H1 (cell line): ENCODE measurements around the gene FBXO47. TPM values are rescaled to one million over a fixed set of nuclear protein-coding genes. Genes with fewer than 3 reads are reported as not detected.

Experiments
- CTCF ChIA-PET: fragments of 300-600 bp; sonication (Branson Sonifier 250); formaldehyde crosslinking; loops from one replicate; lab custom pipeline; 2021; ENCODE audit not compliant: partially characterized antibody; lab: Charles Lee
- POLR2A ChIA-PET: fragments of 300-600 bp; sonication (Branson Sonifier 250); formaldehyde crosslinking; loops from one replicate; lab custom pipeline; 2021; ENCODE audit warnings: inconsistent platforms; ENCODE audit not compliant: partially characterized antibody; lab: Charles Lee
- DNase-seq, 2 experiments: peaks; one replicate each; pipeline versions ENCODE4 v3.0.0 to v3.0.0-alpha.2; 2010 to 2022; ENCODE audit warnings: low spot score in 2 of 2, low read depth in 1 of 2, mixed read lengths in 1 of 2
- FAIRE-seq: peaks from 2 replicates; lab custom pipeline; 2011; peaks lifted over from hg19 to GRCh38; lab: Jason Lieb, UNC
- H2AFZ ChIP-seq: 2 replicates; pipeline ENCODE4 v1.8.1; 2012; ENCODE audit warnings: low read length, inconsistent platforms
- H2AK5ac ChIP-seq: 2 replicates; pipeline ENCODE4 v1.6.1; 2013; ENCODE audit warnings: low read depth, low read length
- H2BK120ac ChIP-seq: replicated peaks from 2 replicates; pipeline ENCODE3; 2013; ENCODE audit warnings: low read depth, low read length, inconsistent platforms
- H2BK12ac ChIP-seq: 2 replicates; pipeline ENCODE4 v1.6.1; 2013; ENCODE audit warnings: low read depth, low read length
- H2BK15ac ChIP-seq: 2 replicates; pipeline ENCODE4 v1.6.1; 2013; ENCODE audit warnings: low read length
- H2BK20ac ChIP-seq: 2 replicates; pipeline ENCODE4 v1.6.1; 2013; ENCODE audit warnings: low read length
- H2BK5ac ChIP-seq: 2 replicates; pipeline ENCODE4 v1.6.1; 2013; ENCODE audit warnings: low read depth, low read length
- H3K14ac ChIP-seq: 2 replicates; pipeline ENCODE4 v1.6.1; 2013; ENCODE audit warnings: inconsistent platforms; ENCODE audit not compliant: insufficient read length
- H3K18ac ChIP-seq: 2 replicates; pipeline ENCODE4 v1.6.1; 2013; ENCODE audit warnings: low read length; ENCODE audit errors: extremely low read depth
- H3K23ac ChIP-seq: 2 replicates; pipeline ENCODE4 v1.6.1; 2013; ENCODE audit warnings: inconsistent platforms; ENCODE audit not compliant: insufficient read length
- H3K23me2 ChIP-seq: 2 replicates; pipeline ENCODE4 v1.6.1; 2013; ENCODE audit warnings: low read depth, low read length
- H3K27ac ChIP-seq: 2 replicates; pipeline ENCODE4 v1.6.1; 2011; ENCODE audit warnings: low read depth, low read length, inconsistent platforms
- H3K27me3 ChIP-seq, 4 experiments: replicated peaks in 1 of 4; 1 replicate in 1 of 4; 2 replicates in 3 of 4; pipeline versions ENCODE4 v1.6.1 to v1.8.1; 2011 to 2013; ENCODE audit warnings: low read length in 3 of 4, mild to moderate bottlenecking in 3 of 4, inconsistent platforms in 2 of 4, mixed read lengths in 2 of 4, moderate library complexity in 1 of 4; ENCODE audit not compliant: control insufficient read depth in 3 of 4, insufficient read depth in 3 of 4; ENCODE audit errors: extremely low read depth in 1 of 4
- H3K36me3 ChIP-seq, 4 experiments: 2 replicates each; pipeline versions ENCODE4 v1.6.1 to v1.8.1; 2011 to 2013; ENCODE audit warnings: mild to moderate bottlenecking in 4 of 4, low read length in 3 of 4, moderate library complexity in 2 of 4, control low read depth in 1 of 4, inconsistent platforms in 1 of 4; ENCODE audit not compliant: insufficient read depth in 4 of 4, control insufficient read depth in 2 of 4
- H3K4ac ChIP-seq: replicated peaks from 2 replicates; pipeline ENCODE3; 2013; ENCODE audit warnings: low read length, low read depth, mixed read lengths, inconsistent platforms; ENCODE audit not compliant: insufficient read length
- H3K4me1 ChIP-seq, 4 experiments: replicated peaks in 1 of 4; 1 replicate in 1 of 4; 2 replicates in 3 of 4; pipeline versions ENCODE4 v1.6.1 to v1.8.1; 2011 to 2013; ENCODE audit warnings: low read length in 3 of 4, inconsistent platforms in 2 of 4, mixed read lengths in 1 of 4; ENCODE audit not compliant: insufficient read depth in 4 of 4, control insufficient read depth in 3 of 4
- H3K4me2 ChIP-seq, 2 experiments: 2 replicates each; pipeline versions ENCODE4 v1.6.1 to v1.8.1; 2011 to 2013; ENCODE audit warnings: low read depth in 2 of 2, low read length in 2 of 2, control low read depth in 1 of 2, inconsistent platforms in 1 of 2, mild to moderate bottlenecking in 1 of 2; ENCODE audit not compliant: insufficient read depth in 1 of 2
- H3K4me3 ChIP-seq, 4 experiments: fragments of 200-600, 300-600 bp in 1 of 4; sonication (generic), shearing (Covaris generic), sonication (Bioruptor Twin) in 1 of 4; 2 replicates each; pipeline versions ENCODE4 v1.5.1 to v1.8.1; 2011 to 2016; ENCODE audit warnings: low read length in 4 of 4, low read depth in 3 of 4, control low read depth in 2 of 4, inconsistent platforms in 2 of 4, mild to moderate bottlenecking in 2 of 4, mixed read lengths in 1 of 4, moderate library complexity in 1 of 4; ENCODE audit not compliant: insufficient read depth in 2 of 4; ENCODE audit errors: extremely low read depth in 1 of 4
- H3K56ac ChIP-seq: replicated peaks from 2 replicates; pipeline ENCODE3; 2013; ENCODE audit warnings: low read depth, mild to moderate bottlenecking, mixed read lengths, low read length, inconsistent platforms; ENCODE audit not compliant: insufficient read length
- H3K79me1 ChIP-seq: 2 replicates; pipeline ENCODE4 v1.6.1; 2013; ENCODE audit warnings: low read depth, low read length, control low read depth
- H3K79me2 ChIP-seq, 2 experiments: 2 replicates each; pipeline versions ENCODE4 v1.6.1 to v1.8.1; 2012 to 2013; ENCODE audit warnings: low read length in 2 of 2, mild to moderate bottlenecking in 2 of 2, inconsistent platforms in 1 of 2; ENCODE audit not compliant: insufficient read depth in 2 of 2, control insufficient read depth in 1 of 2
- H3K9ac ChIP-seq, 4 experiments: replicated peaks in 1 of 4; 1 replicate in 1 of 4; 2 replicates in 3 of 4; pipeline versions ENCODE4 v1.6.1 to v1.8.1; 2011 to 2013; ENCODE audit warnings: low read depth in 3 of 4, low read length in 3 of 4, control low read depth in 2 of 4, mild to moderate bottlenecking in 2 of 4, moderate library complexity in 2 of 4, inconsistent platforms in 1 of 4; ENCODE audit errors: extremely low read depth in 1 of 4
- H3K9me3 ChIP-seq, 2 experiments: 2 replicates each; pipeline versions ENCODE4 v1.6.1 to v1.8.1; 2012 to 2013; ENCODE audit warnings: mild to moderate bottlenecking in 2 of 2, moderate library complexity in 2 of 2, control low read depth in 1 of 2, inconsistent platforms in 1 of 2, low read depth in 1 of 2, low read length in 1 of 2, mixed read lengths in 1 of 2; ENCODE audit not compliant: insufficient read depth in 2 of 2
- H4K20me1 ChIP-seq, 2 experiments: replicated peaks in 1 of 2; 2 replicates each; pipeline versions ENCODE3 to v1.8.1; 2011 to 2013; ENCODE audit warnings: inconsistent platforms in 2 of 2, low read length in 2 of 2, mild to moderate bottlenecking in 1 of 2; ENCODE audit not compliant: insufficient read depth in 2 of 2, control insufficient read depth in 1 of 2
- H4K5ac ChIP-seq: 2 replicates; pipeline ENCODE4 v1.6.1; 2013; ENCODE audit warnings: low read length, low read depth, mixed read lengths, inconsistent platforms; ENCODE audit not compliant: insufficient read length
- H4K8ac ChIP-seq: 2 replicates; pipeline ENCODE4 v1.8.0; 2013; ENCODE audit warnings: mild to moderate bottlenecking, moderate library complexity, low read length, inconsistent platforms; ENCODE audit not compliant: insufficient read depth; ENCODE audit errors: extremely low read depth
- H4K91ac ChIP-seq: replicated peaks from 2 replicates; pipeline ENCODE3; 2013; ENCODE audit warnings: low read length, mixed read lengths, inconsistent platforms; ENCODE audit not compliant: insufficient read length
- KDM5A ChIP-seq: fragments of 200-600 bp; IDR thresholded peaks from 2 replicates; pipeline ENCODE4 v1.7.1; 2012; ENCODE audit warnings: mild to moderate bottlenecking, low read length, inconsistent platforms, mixed read lengths
- POLR2A ChIP-seq, 2 experiments: IDR thresholded peaks; 1 replicate in 1 of 2; 2 replicates in 1 of 2; pipeline ENCODE4 v1.6.1; 2011; ENCODE audit warnings: low read depth in 2 of 2, low read length in 2 of 2, mild to moderate bottlenecking in 2 of 2; ENCODE audit errors: control extremely low read depth in 1 of 2
- RXRA ChIP-seq: IDR thresholded peaks from 2 replicates; pipeline ENCODE4 v1.6.1; 2011; ENCODE audit warnings: low read depth, mild to moderate bottlenecking, low read length, moderate library complexity; ENCODE audit not compliant: insufficient read depth
- SP2 ChIP-seq: IDR thresholded peaks from 2 replicates; pipeline ENCODE4 v1.6.1; 2012; ENCODE audit warnings: mild to moderate bottlenecking, low read length, inconsistent platforms
- WGBS, 2 experiments: shearing (Covaris generic) in 1 of 2; methylation state at CpG; one replicate each; pipeline versions ENCODE4 v1.1.6 to v1.1.7; 2013 to 2015; ENCODE audit warnings: low lambda C conversion rate in 2 of 2, mixed read lengths in 2 of 2, inconsistent platforms in 1 of 2, low coverage in 1 of 2, missing lambda C conversion rate in 1 of 2; ENCODE audit not compliant: insufficient replicate concordance in 2 of 2, insufficient coverage in 1 of 2, insufficient read length in 1 of 2; ENCODE audit errors: extremely low coverage in 1 of 2, missing lambda C conversion rate in 1 of 2; 5-methylcytosine and 5-hydroxymethylcytosine counted together
- polyA plus RNA-seq, 7 experiments: library from polyadenylated mRNA; depleted of rRNA in 3 of 7; stranded (reverse) in 5 of 7; unstranded in 2 of 7; fragments of >200 nt in 5 of 7; fragments of 200-250 nt in 2 of 7; gene quantifications; 1 replicate in 5 of 7; 2 replicates in 1 of 7; 4 replicates in 1 of 7; pipeline versions ENCODE4 v1.2.1 to v1.2.3, GENCODE V29; 2011 to 2013; ENCODE audit warnings: missing spikeins in 2 of 7, mixed read lengths in 2 of 7
- total RNA-seq: library from RNA; stranded (reverse); fragmentation: NEBNext Ultra II Directional; extraction: Animal tissue kit (Norgen Biotek cat#: 25700); gene quantifications from 2 replicates; pipeline ENCODE4 v1.2.1, GENCODE V29; 2021

The FBXO47 gene
- total and polyA plus RNA-seq, 2 of the 8 experiments (the other 6 are each of a cell fraction or from before 2014, with no cell fraction given), result not detected

DNA sequence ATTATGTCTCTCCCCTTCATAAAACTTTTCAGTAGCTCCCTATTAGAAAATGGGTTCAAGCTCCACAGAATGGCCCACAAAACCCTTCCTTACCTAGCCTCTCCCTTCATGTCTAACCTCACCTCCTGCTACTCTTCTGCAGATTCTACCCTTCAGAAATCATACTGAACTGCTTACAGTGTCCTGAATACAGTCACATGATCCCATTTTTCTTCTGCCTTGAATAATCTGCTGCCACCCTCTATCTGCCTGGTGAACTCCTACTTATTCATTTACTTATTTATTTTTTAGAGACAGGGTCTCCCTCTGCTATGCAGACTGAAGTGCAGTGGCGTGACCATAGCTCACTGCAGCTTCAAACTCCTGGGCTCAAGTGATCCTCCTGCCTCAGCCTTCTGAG is 26.8 kb downstream of the FBXO47 start:
- H4K91ac ChIP-seq, result no peak overlapping the region
- H3K27me3 ChIP-seq, result no peaks in the 10 kb centered on the region
- H3K79me1 ChIP-seq, result no peaks in the 10 kb centered on the region
- H3K9ac ChIP-seq, result no peak overlapping the region
- no peak overlapping the region for H3K4me2 ChIP-seq
- no peak overlapping the region for H3K27ac ChIP-seq
- H3K4me3 ChIP-seq, result no peak overlapping the region
- no peak for FAIRE-seq
- H3K18ac ChIP-seq, result no peak overlapping the region
- H3K9me3 ChIP-seq, result no peaks in the 10 kb centered on the region
- H3K23me2 ChIP-seq, result no peaks in the 10 kb centered on the region
- POLR2A ChIA-PET, result interaction anchor here (0.6 to 2.3 kb wide), 2 partner anchors 16 to 667 kb away, joined by 3 to 10 read pairs; partner anchors contain the start of genes LASP1NB and NEUROD2
- H3K36me3 ChIP-seq, result no peaks in the 10 kb centered on the region
- no peak overlapping the region for H3K23ac ChIP-seq
- H2AK5ac ChIP-seq, result no peak overlapping the region
- DNase-seq, result no peak
- H2BK5ac ChIP-seq, result no peak overlapping the region
- no peaks in the 10 kb centered on the region for H3K79me2 ChIP-seq
- H2BK20ac ChIP-seq, result no peak overlapping the region
- no peak overlapping the region for H2BK12ac ChIP-seq
- H3K14ac ChIP-seq, result no peak overlapping the region
- CTCF ChIA-PET, result interaction anchor here (0.7 to 4.5 kb wide), 5 partner anchors 16 to 225 kb away, joined by 3 to 22 read pairs (median 5); partner anchors contain the start of genes ARL5C and LASP1NB
- H4K20me1 ChIP-seq, result no peaks in the 10 kb centered on the region
- no peak overlapping the region for H3K56ac ChIP-seq
- H4K5ac ChIP-seq, result no peak overlapping the region
- H3K4me1 ChIP-seq, result no peaks in the 10 kb centered on the region
- H2AFZ ChIP-seq, result no peak overlapping the region
- no peak overlapping the region for H4K8ac ChIP-seq
- 100% methylated on average over 1 of the region's 1 CpG; no CpG with 5 or more reads in 1 of the 2 experiments for WGBS, 2 experiments
- H2BK15ac ChIP-seq, result no peak overlapping the region
- no peak overlapping the region for H3K4ac ChIP-seq
- TF ChIP-seq POLR2A (IDR thresholded peaks at IDR 0.05; ENCODE audit: control extremely low read depth in 1 of 2, low read depth in 2 of 2, low read length in 2 of 2), result no peak
- no peak for TF ChIP-seq SP2
- no peak for TF ChIP-seq KDM5A
- TF ChIP-seq RXRA, result no peak
- no peak overlapping the region for H2BK120ac ChIP-seq
